ENCODE results near the gene GRM2.
A peak's percentile ranks its signal among the peaks of the same experiment; 100 is the strongest.

GRM2 gene

DNA sequence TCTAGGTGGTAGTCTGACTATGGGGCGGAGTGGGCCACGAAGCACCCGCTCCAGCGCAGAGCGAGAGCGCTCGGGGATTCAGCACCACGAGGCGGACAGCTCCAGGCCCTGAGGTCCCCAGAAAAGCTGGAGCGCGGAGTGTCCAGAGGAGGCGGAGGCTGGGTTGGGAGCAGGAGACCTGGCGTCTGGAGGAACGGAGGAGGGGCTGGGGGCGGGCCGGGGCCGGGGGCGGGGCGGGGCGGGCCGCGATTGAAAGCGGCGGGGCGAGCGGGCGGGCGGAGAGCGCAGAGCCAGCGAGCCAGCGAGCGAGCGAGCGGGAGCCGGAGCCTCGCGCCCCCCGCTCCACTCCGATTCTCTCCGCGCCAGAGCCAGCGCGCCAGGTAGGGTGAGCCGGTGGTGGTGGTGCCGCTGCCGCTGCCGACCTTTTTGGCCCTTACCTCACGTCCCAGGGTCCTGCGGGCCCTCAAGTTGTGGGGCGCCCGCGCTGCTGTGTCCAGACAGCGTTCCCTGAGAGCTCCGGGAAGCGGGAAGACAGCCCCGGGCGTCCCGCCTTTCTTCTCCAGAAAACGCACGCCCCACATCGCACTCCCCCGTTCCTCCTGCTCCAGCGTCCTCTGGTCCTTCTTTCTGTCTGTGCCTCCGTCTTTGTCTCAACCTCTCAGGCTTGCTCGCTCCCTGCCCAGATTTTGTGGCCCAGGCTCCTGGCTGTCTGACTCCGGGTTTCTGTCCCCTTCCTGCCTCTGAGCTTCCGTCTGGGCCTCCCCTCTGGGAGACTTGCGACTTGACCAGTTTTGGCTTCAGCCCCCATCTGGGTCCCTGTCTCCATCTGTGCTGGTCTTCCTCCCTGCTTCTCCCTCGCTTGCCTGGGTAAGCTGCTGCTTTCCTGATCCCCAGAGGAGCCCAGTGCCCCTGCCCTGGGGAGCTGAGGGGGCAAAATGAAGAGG lies at the start of gene GRM2:
Gene GRM2, plus strand, starts transcription at position 281 of the 944 bp plus-strand sequence. CDS start 1,916 bp downstream, outside the sequence.
- peak; percentile 50 for DNase-seq

DNA sequence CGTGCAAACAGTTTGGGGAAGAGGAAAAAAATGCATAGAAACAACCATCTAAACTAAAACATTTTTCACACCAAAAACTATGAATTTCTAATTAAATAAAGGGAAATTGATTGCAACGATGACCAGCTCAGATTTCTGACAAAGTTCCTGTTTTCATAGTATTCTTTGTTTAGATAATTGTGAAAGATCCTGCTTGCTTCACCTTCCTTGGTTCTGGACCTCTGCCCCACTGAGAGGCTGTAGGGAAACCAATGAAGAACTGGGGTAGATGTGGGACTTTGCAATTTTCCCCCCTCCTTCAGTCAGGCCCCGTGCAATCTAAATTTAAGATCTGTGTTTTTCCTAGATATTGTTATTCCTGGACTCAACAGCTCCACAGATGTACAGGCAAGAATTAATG lies 49.6 kb upstream of the GRM2 start:
- no peak for DNase-seq

DNA sequence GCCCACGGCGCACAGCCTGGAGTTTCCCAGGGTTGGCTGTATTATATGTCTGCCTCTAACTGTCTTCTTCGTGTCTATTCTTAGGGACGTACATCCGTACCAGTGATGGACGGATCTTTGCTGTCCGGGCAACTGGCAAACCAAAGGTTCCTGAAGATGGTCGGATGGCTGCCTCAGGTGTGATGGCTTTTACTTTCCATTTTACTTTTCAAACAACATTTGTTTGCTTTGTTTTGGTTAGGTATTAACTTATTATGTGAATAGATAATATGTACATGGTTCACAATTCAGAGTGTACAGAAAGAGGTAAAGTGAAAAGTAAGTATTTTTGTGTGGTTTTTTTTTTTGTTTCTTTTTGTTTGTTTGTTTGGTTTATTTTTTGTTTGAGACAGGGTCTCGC lies 46.9 kb upstream of the GRM2 start:
- no peak for DNase-seq

DNA sequence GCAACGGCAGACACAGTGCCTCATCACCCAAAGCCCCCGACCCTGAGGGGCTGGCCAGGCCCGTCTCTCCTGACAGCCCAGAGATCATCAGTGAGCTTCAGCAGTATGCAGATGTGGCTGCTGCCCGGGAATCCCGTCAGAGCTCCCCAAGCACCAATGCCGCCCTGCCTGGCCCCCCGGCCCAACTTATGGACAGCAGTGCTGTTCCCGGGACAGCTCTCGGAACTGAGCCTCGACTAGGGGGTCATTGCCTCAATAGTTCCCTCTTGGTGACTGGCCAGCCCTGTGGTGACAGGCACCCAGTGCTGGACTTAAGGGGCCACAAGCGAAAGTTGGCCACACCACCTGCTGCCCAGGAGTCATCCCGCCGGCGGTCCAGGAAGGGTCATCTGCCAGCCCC lies 44.4 kb upstream of the GRM2 start:
- DNase-seq: no peak

DNA sequence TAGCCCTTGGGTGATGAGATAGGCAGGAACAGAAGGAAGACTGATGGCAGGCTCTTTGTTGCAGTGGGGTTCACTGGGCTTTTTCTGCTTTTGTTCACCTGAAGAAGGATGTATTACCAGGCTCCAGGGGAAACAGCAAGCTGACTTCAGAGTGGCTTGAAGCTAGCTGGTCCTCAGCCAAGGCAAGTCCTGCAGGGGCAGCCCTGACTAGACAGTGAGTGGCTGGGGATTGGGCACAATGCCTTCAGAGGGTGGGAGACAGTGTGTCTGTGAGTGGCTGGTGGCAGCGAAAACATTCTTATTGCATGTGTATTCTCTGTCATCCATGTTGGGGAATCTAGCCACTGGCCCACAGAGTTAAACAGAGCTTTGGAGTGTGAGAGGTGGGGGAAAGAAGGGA lies 38.1 kb upstream of the GRM2 start:
- DNase-seq: no peak

DNA sequence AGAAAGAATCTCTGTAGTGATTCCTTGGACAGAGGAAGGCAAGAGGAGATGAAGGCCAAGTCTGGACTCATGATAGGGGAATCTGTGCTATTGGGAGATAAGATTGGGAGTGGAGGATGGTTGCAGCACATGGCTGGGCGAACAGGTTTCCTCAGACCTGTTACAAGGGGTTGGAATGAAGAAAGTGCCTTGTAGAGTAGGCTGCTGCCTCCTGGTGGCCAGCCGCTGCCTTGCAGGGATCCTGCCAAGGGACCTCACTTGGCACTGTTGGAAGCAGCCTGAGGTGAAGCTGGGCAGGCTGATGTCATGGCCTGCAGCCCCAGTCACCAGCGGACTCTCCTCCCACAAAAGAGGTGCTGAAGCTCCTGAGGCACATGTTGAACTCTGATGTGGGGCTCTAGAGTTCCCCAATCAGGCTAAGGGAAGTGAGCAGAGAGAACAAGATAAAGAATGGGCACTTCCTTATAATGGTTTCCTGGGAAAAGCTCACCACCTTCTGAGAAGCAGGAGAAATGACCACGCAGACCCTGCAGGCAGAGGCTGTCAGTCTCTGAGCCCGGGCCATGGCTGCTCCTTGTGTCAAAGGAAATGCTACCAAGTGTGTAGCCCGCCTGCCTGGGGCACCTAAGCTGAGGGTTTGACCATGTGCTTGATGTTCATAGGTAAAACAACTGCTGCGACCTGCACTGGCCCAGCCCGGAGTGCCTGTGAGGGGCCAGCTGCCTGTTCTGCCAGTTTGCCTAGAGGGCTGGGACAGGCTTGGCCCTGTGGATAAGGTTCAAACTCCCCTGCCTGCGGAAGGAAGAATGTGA lies 37.4 kb upstream of the GRM2 start:
- peak; percentile 94 for DNase-seq

DNA sequence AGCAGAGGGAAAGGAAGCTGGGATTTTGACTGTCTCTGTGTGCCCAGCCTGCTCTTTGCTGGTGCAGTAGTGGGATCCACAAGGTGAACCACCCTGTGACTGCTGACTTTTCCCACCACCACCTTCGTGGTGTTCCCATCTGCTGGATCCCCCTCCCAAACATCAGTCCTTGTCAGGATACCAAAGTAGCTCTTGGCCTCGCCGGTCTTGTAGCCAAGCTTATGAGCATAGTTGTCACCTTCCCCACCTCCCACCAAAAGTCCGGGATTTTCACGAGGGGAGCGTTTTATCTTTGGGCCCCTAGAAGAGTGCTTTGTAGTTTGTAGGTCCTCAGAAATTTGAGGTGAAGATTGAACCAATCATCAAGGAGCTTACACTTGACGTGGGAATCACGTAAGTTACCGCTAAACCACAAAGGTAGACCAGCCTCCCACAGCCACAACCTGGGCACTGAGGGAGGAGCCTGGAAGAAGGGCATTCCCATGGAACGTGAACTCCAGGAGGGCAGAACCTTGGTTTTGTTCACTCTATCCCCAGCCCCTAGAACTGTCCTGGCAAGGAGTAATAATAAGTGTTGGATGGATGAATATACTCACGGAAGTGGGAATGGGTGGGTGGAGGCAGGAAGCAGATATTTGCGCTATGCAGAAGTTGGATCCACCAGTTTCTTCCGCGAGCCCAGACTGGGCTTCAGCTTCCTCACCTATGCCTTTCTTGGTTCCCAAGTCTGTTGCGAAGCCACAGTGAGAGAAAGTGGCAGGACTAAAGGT lies 36.6 kb upstream of the GRM2 start:
- DNase-seq: no peak

DNA sequence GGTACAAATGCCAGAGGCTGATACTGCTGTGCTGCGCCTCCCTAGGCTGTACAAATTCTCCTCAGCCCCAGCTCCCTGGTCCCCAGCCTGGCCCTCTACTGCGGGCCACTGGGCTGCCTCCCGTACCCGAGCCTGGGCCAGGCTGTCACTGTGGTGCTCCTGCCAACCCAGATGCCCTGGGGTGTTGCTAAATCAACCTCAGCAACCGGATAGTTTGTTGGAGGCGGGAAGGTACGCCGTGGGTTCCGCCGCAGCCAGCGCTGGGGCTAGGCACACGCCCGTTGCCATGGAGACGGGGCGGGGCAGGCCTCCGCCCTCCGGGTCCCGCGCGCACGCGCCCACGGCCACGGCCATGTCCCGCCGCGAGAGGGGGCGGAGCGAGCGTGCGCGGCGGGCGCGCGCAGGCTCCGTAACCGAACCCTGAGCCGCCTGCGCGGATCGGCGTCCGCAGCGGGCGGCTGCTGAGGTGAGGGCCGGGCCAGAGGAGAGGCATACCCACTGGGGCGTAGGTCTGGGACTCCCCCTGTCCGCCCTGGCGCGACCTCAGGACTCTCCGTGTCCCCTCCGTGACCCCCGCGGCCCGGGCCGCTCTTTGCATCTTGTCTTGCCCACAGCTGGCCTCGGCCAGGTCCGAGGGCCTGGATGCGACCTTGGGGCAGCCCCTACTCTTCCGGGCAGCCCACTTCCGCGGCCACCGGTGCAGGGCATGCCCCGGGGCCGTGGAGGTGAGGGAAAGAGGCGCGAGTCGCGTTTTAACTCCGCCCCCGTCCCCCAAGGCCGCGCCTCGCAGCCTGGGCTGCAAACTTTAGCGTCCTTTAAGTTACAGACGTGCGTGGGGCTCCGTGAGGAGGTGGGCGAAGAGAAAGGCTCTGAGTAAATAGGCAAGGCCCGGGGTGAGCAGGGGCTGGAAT lies 35.8 kb upstream of the GRM2 start, which contains the start of gene TEX264:
Gene TEX264, plus strand, starts transcription at position 430 of the 911 bp plus-strand sequence. CDS start 3,053 bp downstream, outside the sequence.
- peak; percentile 92 for DNase-seq

DNA sequence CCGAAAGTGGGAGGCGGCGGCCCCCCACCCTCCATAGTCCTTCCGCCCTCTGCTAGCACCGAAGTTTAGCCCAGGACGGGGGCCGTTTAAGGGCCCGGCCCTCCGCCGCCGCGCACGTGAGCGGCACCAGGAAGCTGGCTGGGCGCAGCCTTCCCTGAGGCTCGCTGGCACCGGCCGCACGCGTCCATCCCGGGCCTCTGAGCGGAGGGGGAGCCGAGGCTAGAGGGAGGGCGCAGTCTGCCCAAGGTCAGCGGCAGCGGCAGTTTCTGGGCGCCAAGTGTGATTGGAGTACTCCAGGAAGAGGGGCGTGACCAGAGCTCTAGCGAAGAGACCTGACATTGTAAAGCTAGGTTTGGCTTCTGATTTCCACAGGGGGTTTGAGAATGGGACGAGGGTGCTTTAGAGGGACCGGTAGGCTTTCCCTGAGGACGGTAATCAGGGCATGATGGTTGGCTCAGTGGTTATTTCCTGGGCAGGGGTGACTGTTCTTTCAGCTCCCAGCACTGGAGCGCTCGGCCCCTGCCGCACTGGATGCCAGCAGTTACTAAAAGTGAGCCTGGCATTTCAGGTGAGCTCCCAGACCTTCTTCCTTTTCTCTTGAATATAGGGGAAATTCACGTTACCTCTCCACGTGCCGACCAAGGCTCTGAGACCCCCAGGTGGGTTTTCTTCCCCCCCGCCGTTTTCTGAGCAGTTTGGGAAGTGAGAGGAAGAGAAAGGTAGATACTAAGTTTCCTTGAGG lies 35.0 kb upstream of the GRM2 start:
- DNase-seq: peak; percentile 72

DNA sequence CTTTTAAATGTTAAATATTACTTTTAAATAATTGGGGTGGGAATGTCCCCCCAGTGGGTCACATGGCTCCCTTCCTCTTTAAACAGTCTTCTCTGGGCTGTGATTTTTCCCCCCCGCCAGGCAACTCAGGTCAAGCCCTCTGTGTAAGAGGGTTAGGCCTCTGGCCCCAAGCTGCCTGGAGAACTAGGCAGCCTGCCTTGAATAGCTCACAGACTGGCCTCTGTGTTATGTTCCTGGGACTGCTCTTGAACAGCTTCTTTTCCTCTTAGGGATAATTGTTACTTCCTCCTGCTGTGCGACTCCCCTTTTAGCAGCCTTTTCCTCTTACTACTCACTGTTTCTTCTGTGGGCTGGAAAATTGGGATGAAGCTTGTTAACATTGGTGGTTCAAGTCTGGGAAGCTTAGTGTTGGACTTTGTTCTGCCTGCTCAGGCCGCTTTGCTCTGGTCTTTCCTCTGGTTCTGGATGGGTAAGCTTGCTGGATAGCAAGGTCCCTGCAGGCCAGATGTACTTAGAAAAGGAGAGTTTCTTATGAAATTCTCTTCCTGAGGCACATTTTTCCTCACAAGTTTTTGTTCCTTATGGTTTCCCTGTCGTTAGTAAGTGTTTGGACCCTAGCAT lies 33.6 kb upstream of the GRM2 start:
- peak; percentile 20 for DNase-seq

DNA sequence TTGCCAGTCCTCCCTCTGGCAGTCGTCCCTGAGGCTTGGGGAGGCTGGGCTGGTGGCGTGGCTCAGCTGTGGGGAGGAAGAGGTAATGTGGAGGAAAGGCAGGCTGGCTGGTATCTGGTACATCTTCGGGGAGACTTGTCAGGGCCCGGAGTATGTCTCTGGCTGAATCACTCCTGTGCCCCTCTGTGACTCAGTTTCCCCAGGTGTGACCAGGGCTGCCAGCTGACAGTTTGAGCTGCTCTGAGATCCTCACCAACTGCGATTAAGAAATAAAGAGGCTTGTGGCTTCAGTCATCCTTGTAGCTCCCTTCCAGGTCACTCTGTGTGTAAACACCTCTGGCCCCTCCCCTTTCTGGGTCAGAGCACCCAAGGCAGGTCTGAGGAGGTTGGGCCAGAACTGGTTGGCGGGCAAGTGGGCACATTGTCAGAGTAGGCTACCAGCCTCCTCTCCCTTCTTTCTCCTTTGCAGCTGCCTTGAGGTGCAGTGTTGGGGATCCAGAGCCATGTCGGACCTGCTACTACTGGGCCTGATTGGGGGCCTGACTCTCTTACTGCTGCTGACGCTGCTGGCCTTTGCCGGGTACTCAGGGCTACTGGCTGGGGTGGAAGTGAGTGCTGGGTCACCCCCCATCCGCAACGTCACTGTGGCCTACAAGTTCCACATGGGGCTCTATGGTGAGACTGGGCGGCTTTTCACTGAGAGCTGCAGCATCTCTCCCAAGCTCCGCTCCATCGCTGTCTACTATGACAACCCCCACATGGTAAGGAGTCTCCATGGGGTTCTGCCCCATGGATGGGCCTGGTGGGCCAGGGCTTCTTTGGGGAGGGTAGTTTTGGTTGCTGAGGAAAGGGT lies 32.8 kb upstream of the GRM2 start:
- peak; percentile 25 for DNase-seq

DNA sequence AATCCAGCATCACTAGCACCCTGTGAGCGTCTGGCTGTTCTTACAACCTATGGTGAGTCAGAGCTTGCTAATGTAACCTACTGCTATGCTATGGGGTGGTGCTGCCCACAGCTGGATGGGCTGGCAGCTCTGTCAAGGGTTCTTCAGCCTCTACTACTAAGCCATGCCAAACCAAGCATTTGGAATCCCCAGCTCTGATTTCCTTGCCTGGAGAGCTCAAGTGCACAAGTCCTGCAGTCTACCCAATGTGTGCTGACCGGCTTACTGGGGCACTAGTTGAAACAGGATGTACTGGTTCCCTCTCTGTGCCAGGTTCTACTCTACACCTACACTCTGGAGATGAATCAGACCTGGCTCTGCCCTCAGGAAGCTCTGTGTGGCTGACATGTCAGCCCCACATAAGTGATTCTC lies 31.7 kb upstream of the GRM2 start:
- peak; percentile 44 for DNase-seq

DNA sequence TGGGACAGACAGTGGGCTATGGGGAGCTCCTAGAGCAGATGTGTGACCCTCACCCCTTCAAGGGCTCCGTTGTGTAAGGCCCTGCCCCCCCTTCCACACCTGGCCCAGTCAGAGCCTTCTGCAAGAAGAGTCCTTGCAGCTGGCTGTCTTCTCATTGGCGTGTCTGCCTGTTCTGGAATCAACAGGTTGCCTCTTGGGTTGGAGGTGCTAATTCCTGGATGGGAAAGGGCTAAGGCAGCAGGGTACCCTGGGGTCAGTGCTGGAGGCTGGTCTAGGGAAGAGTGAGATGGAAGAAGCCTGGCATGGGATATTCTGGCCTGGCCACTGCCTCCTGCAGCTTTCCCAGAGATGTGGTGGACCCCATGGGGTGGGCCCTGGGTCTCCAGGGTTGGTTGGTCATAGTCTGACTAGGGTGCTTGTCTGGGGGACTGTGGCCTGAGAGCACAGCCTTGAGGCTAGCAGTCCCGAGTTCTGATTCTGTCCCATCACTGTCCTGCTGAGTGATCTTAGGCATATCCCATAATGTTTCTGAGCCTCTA lies 30.7 kb upstream of the GRM2 start:
- no peak for DNase-seq

DNA sequence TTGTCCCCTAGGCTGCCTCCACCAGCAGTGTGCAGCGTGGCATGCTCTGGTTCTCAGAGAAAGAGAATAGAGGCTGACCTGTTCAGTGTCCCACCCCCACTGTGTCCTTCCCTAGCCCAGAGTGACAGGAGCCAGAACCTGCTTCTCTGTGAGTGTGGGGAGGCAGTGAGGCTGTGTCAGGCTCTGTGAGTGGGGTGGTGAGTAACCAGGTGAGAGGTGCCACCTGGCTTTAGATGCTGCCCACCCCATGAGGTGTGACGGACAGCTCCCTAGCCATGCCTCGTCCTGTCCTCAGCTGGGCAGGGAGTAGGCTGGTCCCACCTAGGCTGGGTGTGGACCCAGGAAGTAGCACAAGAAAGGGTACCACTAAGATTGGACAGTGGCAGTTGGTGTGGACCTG lies 29.5 kb upstream of the GRM2 start:
- no peak for DNase-seq

DNA sequence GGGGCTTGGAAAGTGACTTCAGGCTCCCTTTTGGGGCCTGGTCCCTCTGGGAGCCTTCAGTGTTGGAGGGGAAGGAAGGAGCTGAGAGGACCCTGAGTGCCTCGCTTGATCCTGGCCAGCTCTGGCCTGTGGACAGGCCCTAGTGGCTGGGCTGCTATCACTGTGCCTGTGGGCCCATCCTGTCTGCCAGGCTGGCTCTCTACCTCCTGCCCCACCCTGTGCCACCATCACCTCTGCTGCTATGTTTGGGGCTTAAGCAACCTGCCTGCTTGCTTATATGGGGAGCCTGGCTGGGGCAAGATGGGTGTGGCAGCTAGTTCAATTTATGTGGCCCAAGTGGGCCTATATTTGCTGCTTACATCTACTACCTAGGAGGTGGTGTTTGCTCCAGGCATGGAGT lies 28.7 kb upstream of the GRM2 start:
- DNase-seq: no peak

DNA sequence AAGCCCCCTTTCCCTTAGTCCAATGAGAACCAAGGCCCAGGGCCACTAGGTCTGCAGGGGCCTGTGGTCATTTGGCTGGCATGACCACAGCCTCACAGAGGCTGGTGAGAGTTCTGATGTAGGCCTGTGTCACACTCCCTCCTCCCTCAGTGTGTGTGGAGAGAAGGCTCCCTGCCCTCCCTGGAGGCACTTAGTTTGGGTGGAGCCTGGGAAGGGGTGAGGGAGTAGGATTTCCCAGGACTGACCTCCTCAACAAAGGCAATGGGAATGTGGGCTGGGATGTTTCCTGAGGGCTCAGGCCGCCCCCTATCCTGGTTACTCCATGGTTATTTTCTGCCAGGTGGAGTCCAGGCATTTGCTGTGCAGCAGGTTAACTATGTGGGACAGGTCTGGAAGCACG lies 28.2 kb upstream of the GRM2 start:
- DNase-seq: no peak

DNA sequence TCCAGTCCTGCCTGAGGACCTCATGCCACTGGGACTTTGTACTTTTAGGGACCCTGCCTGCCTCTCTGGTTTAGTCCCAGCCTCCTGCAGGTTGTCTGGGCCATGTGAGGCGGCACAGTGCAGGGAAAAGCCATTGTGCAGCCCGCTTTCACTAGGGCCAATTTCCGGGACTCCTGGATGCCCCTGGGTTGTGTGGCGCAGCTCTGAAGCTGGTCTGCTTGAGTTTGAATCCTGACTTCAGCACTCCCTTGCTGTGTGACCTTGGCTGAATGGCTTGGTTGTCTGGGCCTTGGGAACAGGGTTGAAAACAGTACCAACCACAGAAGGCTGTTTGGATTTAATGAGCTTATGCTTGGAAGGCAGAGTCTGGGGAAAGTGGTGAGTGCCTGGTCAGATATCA lies 27.6 kb upstream of the GRM2 start:
- DNase-seq: no peak

DNA sequence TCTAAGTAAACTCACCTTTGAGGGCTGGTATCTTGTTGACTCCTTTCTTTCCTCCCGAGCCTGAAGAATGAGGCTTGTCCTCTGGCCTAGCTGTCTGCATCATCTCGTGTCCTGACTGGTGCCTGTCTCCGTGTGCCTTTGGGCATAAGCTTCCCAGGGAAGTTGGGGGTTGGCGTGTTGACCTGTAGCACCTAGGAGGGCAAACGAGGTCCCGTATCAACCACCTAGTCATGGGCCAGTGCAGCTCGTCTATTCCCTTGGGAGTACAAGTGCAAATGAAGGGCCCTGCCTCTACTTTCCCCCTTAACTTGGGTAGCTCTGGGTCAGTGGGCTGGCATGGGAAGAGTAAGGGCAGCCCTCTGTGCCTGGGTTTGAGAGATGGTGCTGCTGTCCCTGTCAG lies 27.1 kb upstream of the GRM2 start:
- DNase-seq: no peak

DNA sequence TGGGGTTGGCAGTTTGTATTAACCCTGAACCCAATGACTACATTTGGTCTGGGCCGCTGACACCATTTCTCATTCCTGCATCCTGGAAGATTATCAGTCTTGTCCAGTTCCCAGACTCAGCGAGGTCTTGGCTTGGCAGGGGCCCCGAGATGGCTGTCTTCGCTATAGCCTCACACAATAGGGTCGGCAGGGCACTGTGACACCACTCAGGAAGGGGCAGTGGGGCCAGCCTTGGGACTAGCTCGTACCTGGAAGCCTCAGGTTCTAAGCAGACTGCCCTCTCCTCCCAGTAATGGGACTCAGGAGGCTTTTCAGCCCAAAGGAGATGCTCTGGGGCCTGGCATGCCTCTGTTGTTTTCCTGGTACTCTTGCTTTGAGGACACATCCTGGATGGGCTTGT lies 26.7 kb upstream of the GRM2 start:
- no peak for DNase-seq

Measured in stimulated activated CD8-positive, alpha-beta memory T cell treated with anti-CD3 and anti-CD28 coated beads, Interleukin-4, amount 100 ng/mL, for 48 hours (primary cell).